Adrenal gland (tissue), 12 donors: ENCODE measurements around the gene CYP8B1. TPM values are rescaled to one million over a fixed set of nuclear protein-coding genes. Genes with fewer than 3 reads are reported as not detected.

Experiments used
- DNase-seq, 7 donors: peaks; one replicate each; pipeline ENCODE4 v3.0.0-alpha.2; 2019 to 2020
- H3K27ac ChIP-seq, 5 donors: fragments of 200-600 bp; sonication (generic) in 4 of 5; 1 replicate in 3 of 5; 2 replicates in 2 of 5; pipeline versions ENCODE4 v1.5.1 to v1.8.0; 2016 to 2020; ENCODE audit warnings: mild to moderate bottlenecking in 1 of 5
- H3K27me3 ChIP-seq: fragments of 200-600 bp; 2 replicates; pipeline ENCODE4 v1.8.0; 2021
- H3K36me3 ChIP-seq, 2 donors: fragments of 200-600 bp; replicated peaks in 1 of 2; 1 replicate in 1 of 2; 2 replicates in 1 of 2; pipeline versions ENCODE4 v1.5.1 to v1.8.0; 2018 to 2022
- H3K4me1 ChIP-seq, 2 donors: fragments of 200-600 bp; replicated peaks in 1 of 2; 1 replicate in 1 of 2; 2 replicates in 1 of 2; pipeline versions ENCODE4 v1.5.1 to v1.8.0; 2018 to 2021
- H3K4me3 ChIP-seq, 4 donors: fragments of 200-600 bp; sonication (generic) in 3 of 4; one replicate each; pipeline ENCODE4 v1.5.1; 2016 to 2018
- H3K9me3 ChIP-seq, 3 donors: fragments of 200-600 bp; sonication (generic) in 1 of 3; replicated peaks in 1 of 3; 1 replicate in 2 of 3; 2 replicates in 1 of 3; pipeline versions ENCODE4 v1.5.1 to v1.8.0; 2016 to 2021
- POLR2A ChIP-seq, 2 donors: fragments of 450-650 bp; IDR thresholded peaks; one replicate each; pipeline ENCODE4 v1.6.1; 2017; ENCODE audit warnings: antibody characterized with exemption in 2 of 2, mild to moderate bottlenecking in 2 of 2, moderate library complexity in 1 of 2
- WGBS, 4 donors: extraction: QIAGEN DNeasy Blood & Tissue Kit in 2 of 4; methylation state at CpG; one replicate each; pipeline versions ENCODE4 v1.1.5 to v1.1.7; 2013 to 2017; 5-methylcytosine and 5-hydroxymethylcytosine counted together
- intact Hi-C, 2 donors: fragments of 100-400 bp; cut with DNase I; formaldehyde crosslinking; loops; one replicate each; pipeline versions ENCODE4 v1.14.1 to v1.15.0; 2022 to 2023
- polyA plus RNA-seq, 3 donors: library from polyadenylated mRNA; stranded (reverse); fragments of 200-250 nt in 2 of 3; fragments of 350-450 nt in 1 of 3; fragmentation: Illumina TruSeq in 1 of 3; extraction: RNeasy Lipid Tissue Mini Kit (QIAGEN cat#74804) in 1 of 3; gene quantifications; one replicate each; pipeline ENCODE4 v1.2.3, GENCODE V29; 2013 to 2014
- total RNA-seq, 9 donors: library from RNA; depleted of rRNA in 4 of 9; stranded (reverse); fragments of >200 nt in 4 of 9; fragments of 120-200 nt in 1 of 9; fragmentation: NEBNext Ultra II Directional in 1 of 9; extraction: Animal tissue kit (Norgen Biotek cat#: 25700) in 1 of 9; gene quantifications; one replicate each; pipeline versions ENCODE4 v1.1.0 to v1.2.4, GENCODE V29; 2013 to 2023
- TF ChIP-seq, protein P1 (sequence below), 6 experiments: fragments of 450-650 bp in 4 of 6; fragments of 200-600 bp in 2 of 6; sonication (generic) in 1 of 6; IDR thresholded peaks; 1 replicate in 5 of 6; 2 replicates in 1 of 6; pipeline versions ENCODE4 v1.5.1 to v1.8.0; 2016 to 2021; ENCODE audit warnings: antibody characterized with exemption in 6 of 6, mild to moderate bottlenecking in 2 of 6, moderate library complexity in 1 of 6
- donor health status: healthy with polysubstance abuse.
- donor health status: Bipolar disorder and iron deficiency.
- donor health status: DM: yes; HTN: yes; CAD: no.
- donor health status: DM: no; HTN: no; CAD: no.
- donor health status: DM: no; HTN: no; CAD: no.
- donor health status: DM: yes; HTN: yes; CAD: no.

Gene CYP8B1
- total and polyA plus RNA-seq, 12 donors, result 0.04 to 0.08 (median 0.07) TPM; not detected in 9

DNA sequence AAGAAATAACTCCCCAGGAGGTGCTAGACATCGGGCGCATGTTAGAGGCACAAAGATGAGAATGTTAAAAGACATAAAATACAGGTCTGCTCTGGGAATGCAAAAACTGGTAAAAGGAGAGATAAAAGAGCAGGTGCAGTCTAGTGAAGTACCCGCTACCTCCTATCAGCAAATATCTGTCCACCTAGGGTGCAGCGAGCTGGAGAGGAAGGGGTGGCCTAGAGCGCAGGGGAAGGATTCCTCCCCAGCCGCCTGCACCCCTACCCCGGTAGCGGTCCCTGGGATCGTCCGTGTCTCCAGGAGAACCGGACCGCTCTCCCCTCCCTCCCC, 30.0 kb upstream of the CYP8B1 start:
- Histone ChIP-seq H3K4me3 (peak overlapping the region in 3 of 4 donors; percentile 62 to 81 (median 73)), H3K27ac (peak overlapping the region in 3 of 5 donors; percentile 41 to 77 (median 49)), H3K9me3 (no peaks in the 10 kb centered on the region), H3K27me3 (no peaks in the 10 kb centered on the region), H3K36me3 (no peaks in the 10 kb centered on the region), H3K4me1 (peaks cover 0 to 10% of the 10 kb centered on the region in 2 donors)
- intact Hi-C loops, result no loop called here
- TF ChIP-seq, protein P1, sequence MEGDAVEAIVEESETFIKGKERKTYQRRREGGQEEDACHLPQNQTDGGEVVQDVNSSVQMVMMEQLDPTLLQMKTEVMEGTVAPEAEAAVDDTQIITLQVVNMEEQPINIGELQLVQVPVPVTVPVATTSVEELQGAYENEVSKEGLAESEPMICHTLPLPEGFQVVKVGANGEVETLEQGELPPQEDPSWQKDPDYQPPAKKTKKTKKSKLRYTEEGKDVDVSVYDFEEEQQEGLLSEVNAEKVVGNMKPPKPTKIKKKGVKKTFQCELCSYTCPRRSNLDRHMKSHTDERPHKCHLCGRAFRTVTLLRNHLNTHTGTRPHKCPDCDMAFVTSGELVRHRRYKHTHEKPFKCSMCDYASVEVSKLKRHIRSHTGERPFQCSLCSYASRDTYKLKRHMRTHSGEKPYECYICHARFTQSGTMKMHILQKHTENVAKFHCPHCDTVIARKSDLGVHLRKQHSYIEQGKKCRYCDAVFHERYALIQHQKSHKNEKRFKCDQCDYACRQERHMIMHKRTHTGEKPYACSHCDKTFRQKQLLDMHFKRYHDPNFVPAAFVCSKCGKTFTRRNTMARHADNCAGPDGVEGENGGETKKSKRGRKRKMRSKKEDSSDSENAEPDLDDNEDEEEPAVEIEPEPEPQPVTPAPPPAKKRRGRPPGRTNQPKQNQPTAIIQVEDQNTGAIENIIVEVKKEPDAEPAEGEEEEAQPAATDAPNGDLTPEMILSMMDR (IDR thresholded peaks at IDR 0.05), result no peak
- no peak for TF ChIP-seq POLR2A (IDR thresholded peaks at IDR 0.05)
- DNase-seq, result no peak
- 12 to 19% (median 14%) methylated on average over 9 to 12 of the region's 12 CpGs for WGBS, 4 donors

DNA sequence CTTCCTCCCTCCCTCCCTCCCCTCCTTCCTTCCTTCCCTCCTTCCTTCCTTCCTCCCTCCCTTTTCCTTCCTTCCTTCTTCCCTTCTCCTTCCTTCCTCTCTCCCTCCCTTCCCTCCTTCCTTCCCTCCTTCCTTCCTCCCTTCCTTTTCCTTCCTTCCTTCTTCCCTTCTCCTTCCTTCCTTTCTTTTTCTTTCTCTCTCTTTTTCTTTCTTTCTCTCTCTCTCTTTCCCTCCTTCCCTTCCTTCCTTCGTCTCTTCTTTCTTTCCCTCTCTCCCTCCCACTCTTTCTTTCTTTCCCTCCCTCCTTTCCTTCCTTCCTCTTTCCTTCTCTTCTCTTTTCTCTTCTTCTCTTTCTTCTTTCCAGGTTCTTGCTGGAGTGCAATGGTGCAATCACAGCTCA, 28.4 kb upstream of the CYP8B1 start:
- H3K27me3 ChIP-seq, result no peaks in the 10 kb centered on the region
- DNase-seq, result no peak
- 81 to 86% (median 83%) methylated on average over 1 of the region's 1 CpG for WGBS, 4 donors
- peaks cover 0 to 10% of the 10 kb centered on the region in 2 donors for H3K4me1 ChIP-seq
- no peak for TF ChIP-seq POLR2A (IDR thresholded peaks at IDR 0.05)
- TF ChIP-seq, protein P1 (IDR thresholded peaks at IDR 0.05), result no peak
- no peaks in the 10 kb centered on the region for H3K36me3 ChIP-seq
- no peak overlapping the region for H3K4me3 ChIP-seq
- no peaks in the 10 kb centered on the region for H3K9me3 ChIP-seq
- intact Hi-C loops, result no loop called here
- no peak overlapping the region for H3K27ac ChIP-seq

DNA sequence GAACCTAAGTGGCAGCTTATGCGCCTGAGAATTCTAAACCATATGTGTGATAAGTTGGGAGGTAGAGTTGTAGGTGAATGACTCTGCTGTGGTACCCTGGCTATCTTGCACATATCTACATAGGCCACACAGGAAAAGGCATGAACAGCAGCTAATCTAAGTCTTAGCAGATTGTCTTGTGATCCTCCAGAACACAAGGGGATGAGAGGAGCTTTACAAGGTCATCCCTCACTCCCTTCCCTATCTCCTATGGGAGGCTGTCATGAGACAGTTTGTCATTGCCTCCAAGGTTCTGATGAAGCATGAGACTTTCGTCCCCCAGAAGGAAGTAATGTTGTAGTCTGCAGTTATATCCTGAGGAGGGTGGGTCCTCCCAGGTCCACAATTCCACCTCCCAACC, 26.6 kb upstream of the CYP8B1 start:
- TF ChIP-seq POLR2A (IDR thresholded peaks at IDR 0.05), result no peak
- TF ChIP-seq, protein P1 (IDR thresholded peaks at IDR 0.05), result no peak

DNA sequence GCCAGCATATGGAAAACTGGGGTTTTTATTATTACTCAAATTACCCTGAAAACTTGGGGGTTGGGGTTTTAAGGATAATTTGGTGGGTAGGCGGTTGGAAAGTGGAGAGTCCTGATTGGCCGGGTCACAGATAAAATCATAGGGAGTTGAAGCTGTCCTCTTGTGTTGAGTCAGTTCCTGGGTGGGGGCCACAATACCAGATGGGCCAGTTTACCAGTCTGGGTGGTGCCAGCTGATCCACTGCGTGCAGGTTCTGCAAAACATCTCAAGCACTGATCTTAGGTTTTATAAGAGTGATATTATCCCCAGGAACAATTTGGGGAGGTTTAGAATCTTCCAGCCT, 25.4 kb upstream of the CYP8B1 start:
- no peaks in the 10 kb centered on the region for H3K4me1 ChIP-seq
- H3K27me3 ChIP-seq, result no peaks in the 10 kb centered on the region
- 90 to 97% (median 92%) methylated on average over 3 of the region's 3 CpGs for WGBS, 4 donors
- H3K9me3 ChIP-seq, result no peaks in the 10 kb centered on the region
- no peak overlapping the region for H3K4me3 ChIP-seq
- no peak overlapping the region for H3K27ac ChIP-seq
- TF ChIP-seq, protein P1 (IDR thresholded peaks at IDR 0.05), result no peak
- no peak for TF ChIP-seq POLR2A (IDR thresholded peaks at IDR 0.05)
- no peak for DNase-seq
- H3K36me3 ChIP-seq, result no peaks in the 10 kb centered on the region
- intact Hi-C loops, result no loop called here

More for the DNA sequence above, 26.6 kb upstream of the CYP8B1 start:
- H3K9me3 ChIP-seq, result no peaks in the 10 kb centered on the region
- DNase-seq, result no peak
- H3K27me3 ChIP-seq, result no peaks in the 10 kb centered on the region
- H3K4me3 ChIP-seq, result no peak overlapping the region
- 67 to 80% (median 78%) methylated on average over 2 of the region's 2 CpGs for WGBS, 4 donors
- peaks cover 0 to 8% of the 10 kb centered on the region in 2 donors for H3K4me1 ChIP-seq
- H3K36me3 ChIP-seq, result no peaks in the 10 kb centered on the region
- intact Hi-C loops, result no loop called here
- no peak overlapping the region for H3K27ac ChIP-seq
